C4-2B (cell line): ENCODE data around the gene SRM.

Experiments
- ZFX ChIP-seq: fragments of 450-650 bp; IDR thresholded peaks from 2 replicates; pipeline ENCODE4 v1.6.1; 2017
- TF ChIP-seq, protein P1 (sequence below): fragments of 450-650 bp; conservative IDR thresholded peaks from 2 replicates; pipeline ENCODE4 v1.5.1; 2017; ENCODE audit warnings: mild to moderate bottlenecking

DNA sequence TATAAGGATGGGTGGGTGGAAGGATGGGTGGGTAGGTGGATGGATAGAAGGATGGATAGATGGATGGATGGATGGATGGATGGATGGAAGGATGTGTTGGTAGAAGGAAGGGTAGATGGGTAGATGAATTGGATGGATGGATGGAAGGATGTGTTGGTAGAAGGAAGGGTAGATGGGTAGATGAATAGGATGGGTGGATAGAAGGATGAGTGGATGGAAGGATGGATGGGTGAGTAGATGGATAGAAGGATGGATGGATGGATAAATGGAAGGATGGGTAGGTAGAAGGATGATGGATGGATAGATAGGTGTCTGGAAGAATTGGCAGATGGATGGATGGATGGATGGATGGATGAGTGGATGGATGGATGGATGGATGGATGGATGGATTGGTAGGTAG lies 18.8 kb downstream of the SRM start:
- TF ChIP-seq, protein P1, sequence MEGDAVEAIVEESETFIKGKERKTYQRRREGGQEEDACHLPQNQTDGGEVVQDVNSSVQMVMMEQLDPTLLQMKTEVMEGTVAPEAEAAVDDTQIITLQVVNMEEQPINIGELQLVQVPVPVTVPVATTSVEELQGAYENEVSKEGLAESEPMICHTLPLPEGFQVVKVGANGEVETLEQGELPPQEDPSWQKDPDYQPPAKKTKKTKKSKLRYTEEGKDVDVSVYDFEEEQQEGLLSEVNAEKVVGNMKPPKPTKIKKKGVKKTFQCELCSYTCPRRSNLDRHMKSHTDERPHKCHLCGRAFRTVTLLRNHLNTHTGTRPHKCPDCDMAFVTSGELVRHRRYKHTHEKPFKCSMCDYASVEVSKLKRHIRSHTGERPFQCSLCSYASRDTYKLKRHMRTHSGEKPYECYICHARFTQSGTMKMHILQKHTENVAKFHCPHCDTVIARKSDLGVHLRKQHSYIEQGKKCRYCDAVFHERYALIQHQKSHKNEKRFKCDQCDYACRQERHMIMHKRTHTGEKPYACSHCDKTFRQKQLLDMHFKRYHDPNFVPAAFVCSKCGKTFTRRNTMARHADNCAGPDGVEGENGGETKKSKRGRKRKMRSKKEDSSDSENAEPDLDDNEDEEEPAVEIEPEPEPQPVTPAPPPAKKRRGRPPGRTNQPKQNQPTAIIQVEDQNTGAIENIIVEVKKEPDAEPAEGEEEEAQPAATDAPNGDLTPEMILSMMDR: no peak
- TF ChIP-seq ZFX: no peak
